Measurements from ENCODE around the gene WDR13. TPM values are rescaled to one million over a fixed set of nuclear protein-coding genes. Genes with fewer than 3 reads are reported as not detected.
A peak's percentile ranks its signal among the peaks of the same experiment; 100 is the strongest.
"Not testable (repeated sequence)": the region's sequence is repeated elsewhere in the genome, so short reads cannot be mapped to it uniquely, and the experiment has no call there.

The WDR13 gene
- 70.4 TPM for total RNA-seq (ENCODE audit: unreplicated experiment)
- long read RNA-seq, full-length matches to known transcripts: 50 of 60 reads
- long read RNA-seq, partial matches to known transcripts: 0 of 60 reads
- long read RNA-seq, other reads (novel, unspliced or antisense): 10 of 60 reads

DNA sequence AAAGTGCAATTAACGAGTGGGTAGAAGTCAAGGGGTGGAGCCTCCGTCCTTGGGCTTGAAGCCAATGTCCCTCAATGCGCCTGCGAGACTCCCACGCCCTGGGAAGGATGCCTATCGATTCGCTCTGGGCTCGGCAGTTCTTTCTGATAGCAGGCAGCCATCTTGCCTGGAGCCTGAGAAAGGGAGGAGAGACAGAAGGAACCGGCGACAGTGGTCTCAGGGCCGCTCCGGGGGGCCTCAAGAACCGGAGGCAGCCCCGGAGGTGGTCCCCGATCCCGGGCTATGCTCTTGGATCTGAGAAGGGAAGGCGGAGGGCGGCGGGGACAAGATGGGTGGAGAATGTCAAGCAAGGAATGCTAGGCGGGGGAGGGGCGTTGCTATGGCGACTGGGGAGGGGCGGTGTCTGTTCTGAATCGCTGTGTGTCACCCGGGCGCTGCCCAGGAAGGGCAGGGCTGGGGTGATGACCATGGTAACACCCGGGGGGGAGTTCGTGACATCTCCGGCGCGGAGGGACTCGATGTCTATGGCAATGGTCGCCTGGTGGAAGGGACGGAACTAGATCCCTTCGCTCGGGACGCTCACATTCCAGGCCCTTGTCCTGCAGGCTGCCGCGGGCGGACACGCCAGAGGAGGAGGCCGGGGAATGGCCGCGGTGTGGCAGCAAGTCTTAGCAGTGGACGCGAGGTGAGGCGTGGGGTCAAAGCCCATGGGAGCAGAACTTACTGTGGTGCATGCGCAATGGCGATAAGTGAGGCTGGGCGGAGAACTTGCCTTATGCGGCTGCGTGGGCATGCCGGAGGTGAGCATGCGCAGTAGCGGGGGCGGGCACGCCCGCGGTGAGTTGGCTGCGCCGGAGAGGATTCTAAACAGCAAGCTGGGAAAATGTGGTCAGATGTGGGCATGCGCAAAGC lies at the start of gene WDR13:
Gene WDR13 (plus strand): TSS at position 140 of the 912 bp plus-strand sequence. CDS start 505 bp downstream, at position 645.
- Mint-ChIP-seq H3K9me3 (ENCODE audit: unreplicated experiment) (peaks cover 7% of the 10 kb centered on the region), H3K4me3 (ENCODE audit: unreplicated experiment) (peak within 1 kb of the TSS; percentile 96), H3K4me1 (ENCODE audit: low read depth, unreplicated experiment) (no peaks in the 10 kb centered on the region), H3K27me3 (ENCODE audit: unreplicated experiment) (peaks cover 3% of the 10 kb centered on the region), H3K36me3 (ENCODE audit: unreplicated experiment) (no peaks in the 10 kb centered on the region), H3K27ac (ENCODE audit: unreplicated experiment) (peak within 1 kb of the TSS; percentile 99)
- no peak for TF ChIP-seq CTCF (IDR thresholded peaks at IDR 0.05; ENCODE audit: partially characterized antibody, unreplicated experiment)
- DNase-seq: peak; percentile 90

GRCh38 chrX:48548871-48549270 lies 48.4 kb upstream of the WDR13 start:
- TF ChIP-seq CTCF (IDR thresholded peaks at IDR 0.05; ENCODE audit: partially characterized antibody, unreplicated experiment): no peak
- no peaks in the 10 kb centered on the region for H3K27me3 Mint-ChIP-seq (ENCODE audit: unreplicated experiment)
- no peak overlapping the region for H3K27ac Mint-ChIP-seq (ENCODE audit: unreplicated experiment)
- H3K9me3 Mint-ChIP-seq (ENCODE audit: unreplicated experiment): no peaks in the 10 kb centered on the region
- no peaks in the 10 kb centered on the region for H3K4me1 Mint-ChIP-seq (ENCODE audit: low read depth, unreplicated experiment)
- no peak for DNase-seq
- no peaks in the 10 kb centered on the region for H3K36me3 Mint-ChIP-seq (ENCODE audit: unreplicated experiment)
- no peak overlapping the region for H3K4me3 Mint-ChIP-seq (ENCODE audit: unreplicated experiment)

DNA sequence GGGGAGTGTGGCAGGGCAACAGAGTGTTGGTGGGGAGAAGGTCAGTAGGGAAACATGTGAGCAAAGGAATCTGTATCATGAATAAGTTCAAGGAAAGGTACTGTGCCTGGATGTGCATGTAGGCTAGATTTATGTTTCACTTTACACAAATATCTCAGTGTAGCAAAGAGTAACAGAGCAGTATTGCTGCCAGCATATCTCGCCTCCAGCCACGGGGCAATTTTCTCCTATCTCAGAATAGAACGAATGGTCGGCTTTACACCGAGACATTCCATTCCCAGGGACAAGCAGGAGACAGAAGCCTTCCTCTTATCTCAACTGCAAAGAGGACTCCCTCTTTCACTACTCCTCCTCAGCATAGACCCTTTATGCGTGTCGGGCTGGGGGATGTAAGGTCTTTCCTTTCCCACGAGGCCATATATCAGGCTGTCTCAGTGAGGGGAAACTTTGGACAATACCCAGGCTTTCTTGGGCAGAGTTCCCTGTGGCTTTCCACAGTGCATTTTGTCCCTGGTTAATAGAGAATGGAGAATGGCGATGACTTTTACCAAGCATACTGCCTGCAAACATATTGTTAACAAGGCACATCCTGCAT lies 41.5 kb upstream of the WDR13 start:
- H3K4me1 Mint-ChIP-seq (ENCODE audit: low read depth, unreplicated experiment); H3K27me3 Mint-ChIP-seq (ENCODE audit: unreplicated experiment); H3K9me3 Mint-ChIP-seq (ENCODE audit: unreplicated experiment); H3K4me3 Mint-ChIP-seq (ENCODE audit: unreplicated experiment); H3K36me3 Mint-ChIP-seq (ENCODE audit: unreplicated experiment); H3K27ac Mint-ChIP-seq (ENCODE audit: unreplicated experiment); DNase-seq: not testable (repeated sequence)

GRCh38 chrX:48558271-48558670 lies 39.0 kb upstream of the WDR13 start:
- H3K27me3 Mint-ChIP-seq (ENCODE audit: unreplicated experiment): peaks cover 1% of the 10 kb centered on the region
- H3K4me3 Mint-ChIP-seq (ENCODE audit: unreplicated experiment): no peak overlapping the region
- no peaks in the 10 kb centered on the region for H3K36me3 Mint-ChIP-seq (ENCODE audit: unreplicated experiment)
- no peak for DNase-seq
- H3K9me3 Mint-ChIP-seq (ENCODE audit: unreplicated experiment): no peaks in the 10 kb centered on the region
- no peak overlapping the region for H3K27ac Mint-ChIP-seq (ENCODE audit: unreplicated experiment)
- no peak for TF ChIP-seq CTCF (IDR thresholded peaks at IDR 0.05; ENCODE audit: partially characterized antibody, unreplicated experiment)
- no peaks in the 10 kb centered on the region for H3K4me1 Mint-ChIP-seq (ENCODE audit: low read depth, unreplicated experiment)

- peaks cover 1% of the 10 kb centered on the region for H3K27me3 Mint-ChIP-seq (ENCODE audit: unreplicated experiment)
- no peak for DNase-seq
- H3K4me3 Mint-ChIP-seq (ENCODE audit: unreplicated experiment): no peak overlapping the region
- no peaks in the 10 kb centered on the region for H3K4me1 Mint-ChIP-seq (ENCODE audit: low read depth, unreplicated experiment)
- no peaks in the 10 kb centered on the region for H3K36me3 Mint-ChIP-seq (ENCODE audit: unreplicated experiment)
- no peaks in the 10 kb centered on the region for H3K9me3 Mint-ChIP-seq (ENCODE audit: unreplicated experiment)
- TF ChIP-seq CTCF (IDR thresholded peaks at IDR 0.05; ENCODE audit: partially characterized antibody, unreplicated experiment): no peak
- H3K27ac Mint-ChIP-seq (ENCODE audit: unreplicated experiment): no peak overlapping the region
These were observed 37.7 kb upstream of the WDR13 start for GRCh38 chrX:48559636-48560035.
